ENCODE data around the gene C10orf95. TPM values are rescaled to one million over a fixed set of nuclear protein-coding genes. Genes with fewer than 3 reads are reported as not detected.
A peak's percentile ranks its signal among the peaks of the same experiment; 100 is the strongest.

C10orf95 gene
- total RNA-seq, 1 experiment from 2014 or later: 0.82 TPM

DNA sequence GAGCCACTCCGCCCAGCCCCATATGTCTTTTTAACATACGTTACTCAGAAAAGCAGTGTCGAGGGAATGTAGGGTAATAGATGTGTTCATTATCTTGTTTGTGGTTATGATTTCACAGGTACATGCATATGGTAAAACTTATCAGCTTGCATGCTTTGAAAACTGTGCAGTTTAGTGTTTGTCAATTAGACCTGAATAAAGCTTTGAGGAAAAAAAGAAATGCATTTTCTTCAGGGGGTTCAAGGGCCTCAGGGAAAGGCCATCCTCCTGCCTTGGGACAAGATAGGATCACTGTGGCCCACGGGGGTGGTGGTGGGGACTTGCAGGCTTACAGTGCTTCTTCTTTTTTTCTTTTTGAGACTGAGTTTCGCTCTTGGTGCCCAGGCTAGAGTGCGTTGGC, 16.0 kb upstream of the C10orf95 start:
- Histone ChIP-seq H3K36me3 (ENCODE audit: control insufficient read depth, insufficient read depth, low read length) (no peaks in the 10 kb centered on the region; the same call in 1 of the 2 replicates), H3K4me1 (peaks cover 17% of the 10 kb centered on the region), H3K9me3 (no peaks in the 10 kb centered on the region), H3K4me3 (ENCODE audit: low read depth, low read length) (no peak overlapping the region), H3K27me3 (replicated peaks; ENCODE audit: control insufficient read depth, insufficient read depth, low read length) (no peaks in the 10 kb centered on the region)
- Mint-ChIP-seq H3K9me3 (ENCODE audit: unreplicated experiment) (no peaks in the 10 kb centered on the region), H3K36me3 (ENCODE audit: insufficient read depth, unreplicated experiment) (peaks cover 36% of the 10 kb centered on the region), H3K27ac (ENCODE audit: unreplicated experiment) (no peak overlapping the region), H3K4me1 (ENCODE audit: low read depth, unreplicated experiment) (peaks cover 17% of the 10 kb centered on the region), H3K4me3 (ENCODE audit: unreplicated experiment) (no peak overlapping the region), H3K27me3 (ENCODE audit: insufficient read depth, unreplicated experiment) (no peaks in the 10 kb centered on the region)
- DNase-seq: no peak
- intact Hi-C loops (cut with micrococcal nuclease; ENCODE audit: unreplicated experiment): no loop called here
- BruUV-seq (replicated peaks): no TSS peak
- TF ChIP-seq, protein P1, sequence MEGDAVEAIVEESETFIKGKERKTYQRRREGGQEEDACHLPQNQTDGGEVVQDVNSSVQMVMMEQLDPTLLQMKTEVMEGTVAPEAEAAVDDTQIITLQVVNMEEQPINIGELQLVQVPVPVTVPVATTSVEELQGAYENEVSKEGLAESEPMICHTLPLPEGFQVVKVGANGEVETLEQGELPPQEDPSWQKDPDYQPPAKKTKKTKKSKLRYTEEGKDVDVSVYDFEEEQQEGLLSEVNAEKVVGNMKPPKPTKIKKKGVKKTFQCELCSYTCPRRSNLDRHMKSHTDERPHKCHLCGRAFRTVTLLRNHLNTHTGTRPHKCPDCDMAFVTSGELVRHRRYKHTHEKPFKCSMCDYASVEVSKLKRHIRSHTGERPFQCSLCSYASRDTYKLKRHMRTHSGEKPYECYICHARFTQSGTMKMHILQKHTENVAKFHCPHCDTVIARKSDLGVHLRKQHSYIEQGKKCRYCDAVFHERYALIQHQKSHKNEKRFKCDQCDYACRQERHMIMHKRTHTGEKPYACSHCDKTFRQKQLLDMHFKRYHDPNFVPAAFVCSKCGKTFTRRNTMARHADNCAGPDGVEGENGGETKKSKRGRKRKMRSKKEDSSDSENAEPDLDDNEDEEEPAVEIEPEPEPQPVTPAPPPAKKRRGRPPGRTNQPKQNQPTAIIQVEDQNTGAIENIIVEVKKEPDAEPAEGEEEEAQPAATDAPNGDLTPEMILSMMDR (IDR thresholded peaks at IDR 0.05; ENCODE audit: insufficient read depth in 1 of 2, low read depth in 1 of 2, low read length in 1 of 2, severe bottlenecking in 1 of 2, unreplicated experiment in 1 of 2): no peak
- CTCF ChIA-PET: no interaction called here
- POLR2A ChIA-PET: no interaction called here

DNA sequence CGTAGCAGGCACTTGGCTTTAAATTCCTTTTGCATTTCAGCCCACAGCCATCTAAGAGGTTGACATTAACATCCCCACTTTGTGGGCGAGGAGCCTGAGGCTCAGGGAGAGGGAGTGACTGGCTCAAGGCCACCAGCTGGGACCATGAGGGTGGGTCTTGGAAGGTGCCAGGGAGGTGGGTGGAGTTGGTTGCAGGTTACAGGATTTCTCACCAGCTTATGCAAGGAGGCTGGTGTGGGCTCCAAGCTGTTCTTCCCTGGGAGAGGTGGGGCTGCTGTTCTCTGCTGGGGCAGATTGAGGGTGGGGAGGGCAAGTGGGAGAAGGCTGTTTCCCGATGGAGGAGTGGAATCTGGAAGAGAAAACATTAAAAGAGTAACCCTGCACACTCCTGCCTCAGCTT, 14.1 kb upstream of the C10orf95 start:
- H3K9me3 Mint-ChIP-seq (ENCODE audit: unreplicated experiment): no peaks in the 10 kb centered on the region
- Histone ChIP-seq H3K27me3 (replicated peaks; ENCODE audit: control insufficient read depth, insufficient read depth, low read length) (no peaks in the 10 kb centered on the region), H3K36me3 (ENCODE audit: control insufficient read depth, insufficient read depth, low read length) (no peaks in the 10 kb centered on the region; the same call in 1 of the 2 replicates), H3K9me3 (no peaks in the 10 kb centered on the region), H3K4me3 (ENCODE audit: low read depth, low read length) (no peak overlapping the region), H3K4me1 (peaks cover 22% of the 10 kb centered on the region)
- no TSS peak for BruUV-seq (replicated peaks)
- H3K27ac Mint-ChIP-seq (ENCODE audit: unreplicated experiment): no peak overlapping the region
- DNase-seq: no peak
- peaks cover 36% of the 10 kb centered on the region for H3K36me3 Mint-ChIP-seq (ENCODE audit: insufficient read depth, unreplicated experiment)
- TF ChIP-seq, protein P1 (IDR thresholded peaks at IDR 0.05; ENCODE audit: insufficient read depth in 1 of 2, low read depth in 1 of 2, low read length in 1 of 2, severe bottlenecking in 1 of 2, unreplicated experiment in 1 of 2): no peak
- no peaks in the 10 kb centered on the region for H3K27me3 Mint-ChIP-seq (ENCODE audit: insufficient read depth, unreplicated experiment)
- H3K4me3 Mint-ChIP-seq (ENCODE audit: unreplicated experiment): no peak overlapping the region
- ChIA-PET POLR2A (no interaction called here), CTCF (interaction anchor here (0.7 kb wide), 1 partner anchor 17 kb away, joined by 4 read pairs; no protein-coding TSS in a partner anchor)
- intact Hi-C loops (cut with micrococcal nuclease; ENCODE audit: unreplicated experiment): no loop called here
- H3K4me1 Mint-ChIP-seq (ENCODE audit: low read depth, unreplicated experiment): peaks cover 18% of the 10 kb centered on the region

DNA sequence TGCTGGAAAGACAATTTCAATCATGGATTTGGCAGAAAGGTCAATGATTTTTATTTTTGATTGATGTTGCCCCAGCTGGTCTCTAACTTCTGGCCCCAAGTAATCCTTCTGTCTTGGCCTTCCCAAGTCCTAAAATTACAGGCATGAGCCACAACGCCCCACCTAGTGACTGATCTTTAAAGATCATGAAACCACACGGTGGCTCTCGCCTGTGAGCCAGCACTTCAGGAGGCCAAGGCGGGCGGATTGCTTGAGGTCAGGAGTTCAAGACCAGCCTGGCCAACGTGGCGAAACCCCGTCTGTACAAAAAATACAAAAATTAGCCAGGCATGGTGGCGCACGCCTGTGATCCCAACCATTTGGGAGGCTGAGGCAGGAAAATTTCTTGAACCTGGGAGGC, 12.6 kb upstream of the C10orf95 start:
- Histone ChIP-seq H3K36me3 (ENCODE audit: control insufficient read depth, insufficient read depth, low read length) (no peaks in the 10 kb centered on the region), H3K9me3 (no peaks in the 10 kb centered on the region), H3K4me3 (ENCODE audit: low read depth, low read length) (no peak overlapping the region), H3K27me3 (replicated peaks; ENCODE audit: control insufficient read depth, insufficient read depth, low read length) (no peaks in the 10 kb centered on the region), H3K4me1 (peaks cover 25% of the 10 kb centered on the region)
- TSS peak; percentile 54 for BruUV-seq (replicated peaks)
- no peak for DNase-seq
- Mint-ChIP-seq H3K9me3 (ENCODE audit: unreplicated experiment) (no peaks in the 10 kb centered on the region), H3K4me3 (ENCODE audit: unreplicated experiment) (peak overlapping the region; percentile 96), H3K36me3 (ENCODE audit: insufficient read depth, unreplicated experiment) (peaks cover 30% of the 10 kb centered on the region), H3K27me3 (ENCODE audit: insufficient read depth, unreplicated experiment) (no peaks in the 10 kb centered on the region), H3K27ac (ENCODE audit: unreplicated experiment) (peak overlapping the region; percentile 87), H3K4me1 (ENCODE audit: low read depth, unreplicated experiment) (peaks cover 18% of the 10 kb centered on the region)
- ChIA-PET CTCF (interaction anchor here (0.6 to 1.7 kb wide), 2 partner anchors 57 to 120 kb away, joined by 5 read pairs; no protein-coding TSS in a partner anchor), POLR2A (interaction anchor here (0.9 kb wide), 1 partner anchor 31 kb away, joined by 3 read pairs; the partner anchor contains the start of gene CUEDC2)
- intact Hi-C loops (cut with micrococcal nuclease; ENCODE audit: unreplicated experiment): loop anchor here (1.0 to 2.0 kb wide), 4 partner anchors 7 to 70 kb away; partner anchors contain the start of gene CUEDC2
- TF ChIP-seq, protein P1 (IDR thresholded peaks at IDR 0.05; ENCODE audit: insufficient read depth in 1 of 2, low read depth in 1 of 2, low read length in 1 of 2, severe bottlenecking in 1 of 2, unreplicated experiment in 1 of 2): no peak
